H9 (cell line): ENCODE data around the gene FOXD4. TPM values are rescaled to one million over a fixed set of nuclear protein-coding genes. Genes with fewer than 3 reads are reported as not detected.
"Not testable (repeated sequence)": the region's sequence is repeated elsewhere in the genome, so short reads cannot be mapped to it uniquely, and the experiment has no call there.

ENCODE experiments used
- DNase-seq: peaks from one replicate; pipeline ENCODE4 v3.0.0-alpha.2; 2017
- H2AFZ ChIP-seq: one replicate; pipeline ENCODE4 v1.6.1; 2013; ENCODE audit warnings: mild to moderate bottlenecking, low read length, control low read depth, moderate library complexity
- H2AK5ac ChIP-seq: 2 replicates; pipeline ENCODE4 v1.6.1; 2013; ENCODE audit warnings: low read length, control low read depth, mixed read lengths; ENCODE audit not compliant: insufficient read length
- H2BK120ac ChIP-seq: one replicate; pipeline ENCODE4 v1.6.1; 2013; ENCODE audit warnings: low read depth, mild to moderate bottlenecking, low read length, control low read depth, inconsistent platforms; ENCODE audit not compliant: poor library complexity, severe bottlenecking
- H2BK12ac ChIP-seq: 2 replicates; pipeline ENCODE4 v1.6.1; 2013; ENCODE audit warnings: low read length, control low read depth, mixed read lengths, low read depth; ENCODE audit not compliant: insufficient read length
- H2BK15ac ChIP-seq: 2 replicates; pipeline ENCODE4 v1.6.1; 2013; ENCODE audit warnings: low read depth, low read length, control low read depth
- H2BK20ac ChIP-seq: one replicate; pipeline ENCODE4 v1.6.1; 2013; ENCODE audit warnings: low read depth, mild to moderate bottlenecking, low read length, control low read depth, inconsistent platforms; ENCODE audit not compliant: poor library complexity, severe bottlenecking
- H2BK5ac ChIP-seq: 2 replicates; pipeline ENCODE4 v1.6.1; 2013; ENCODE audit warnings: low read length, control low read depth, mixed read lengths; ENCODE audit not compliant: insufficient read length
- H3K14ac ChIP-seq: 2 replicates; pipeline ENCODE4 v1.6.1; 2013; ENCODE audit warnings: low read length, control low read depth; ENCODE audit not compliant: insufficient read depth
- H3K18ac ChIP-seq: 2 replicates; pipeline ENCODE4 v1.6.1; 2013; ENCODE audit warnings: low read depth, mild to moderate bottlenecking, mixed read lengths, low read length, control low read depth; ENCODE audit not compliant: insufficient read length
- H3K23ac ChIP-seq: 2 replicates; pipeline ENCODE4 v1.6.1; 2013; ENCODE audit warnings: low read length, control low read depth, mixed read lengths, low read depth; ENCODE audit not compliant: insufficient read length
- H3K23me2 ChIP-seq: 2 replicates; pipeline ENCODE4 v1.6.1; 2013; ENCODE audit warnings: low read depth, mild to moderate bottlenecking, mixed read lengths, low read length, control low read depth; ENCODE audit not compliant: insufficient read length, poor library complexity, severe bottlenecking
- H3K27ac ChIP-seq: 2 replicates; pipeline ENCODE4 v1.5.1; 2013; ENCODE audit warnings: low read length, control low read depth, mixed read lengths, low read depth; ENCODE audit not compliant: insufficient read length
- H3K27me3 ChIP-seq: 2 replicates; pipeline ENCODE4 v1.6.1; 2013; ENCODE audit warnings: low read length, control low read depth, inconsistent platforms; ENCODE audit not compliant: insufficient read depth
- H3K4ac ChIP-seq: 2 replicates; pipeline ENCODE4 v1.6.1; 2013; ENCODE audit warnings: low read depth, mild to moderate bottlenecking, control low read depth, inconsistent platforms, low read length, moderate library complexity
- H3K4me1 ChIP-seq: 2 replicates; pipeline ENCODE4 v1.6.1; 2013; ENCODE audit warnings: low read length, control low read depth, inconsistent platforms; ENCODE audit not compliant: insufficient read depth
- H3K4me2 ChIP-seq: 2 replicates; pipeline ENCODE4 v1.6.1; 2013; ENCODE audit warnings: low read length, control low read depth, mixed read lengths; ENCODE audit not compliant: insufficient read length, insufficient read depth
- H3K56ac ChIP-seq: 2 replicates; pipeline ENCODE4 v1.6.1; 2013; ENCODE audit warnings: low read depth, mild to moderate bottlenecking, mixed read lengths, low read length, control low read depth; ENCODE audit not compliant: insufficient read length
- H3K79me1 ChIP-seq: 2 replicates; pipeline ENCODE4 v1.6.1; 2013; ENCODE audit warnings: low read depth, mild to moderate bottlenecking, moderate library complexity, low read length, control low read depth, inconsistent platforms; ENCODE audit not compliant: insufficient read depth, poor library complexity, severe bottlenecking
- H3K79me2 ChIP-seq: 2 replicates; pipeline ENCODE4 v1.6.1; 2013; ENCODE audit warnings: low read length, control low read depth, inconsistent platforms; ENCODE audit not compliant: insufficient read depth
- H3K9ac ChIP-seq: 2 replicates; pipeline ENCODE4 v1.6.1; 2013; ENCODE audit warnings: low read length, control low read depth, mixed read lengths; ENCODE audit not compliant: insufficient read length; ENCODE audit errors: extremely low read depth
- H3K9me3 ChIP-seq: one replicate; pipeline ENCODE4 v1.6.1; 2013; ENCODE audit warnings: low read depth, low read length, inconsistent platforms; ENCODE audit not compliant: control insufficient read depth
- H3T11ph ChIP-seq: one replicate; pipeline ENCODE4 v1.6.1; 2013; ENCODE audit warnings: mild to moderate bottlenecking, low read length, control low read depth, inconsistent platforms
- H4K20me1 ChIP-seq: one replicate; pipeline ENCODE4 v1.6.1; 2013; ENCODE audit not compliant: control insufficient read depth, insufficient read length, insufficient read depth
- H4K5ac ChIP-seq: 2 replicates; pipeline ENCODE4 v1.6.1; 2013; ENCODE audit warnings: low read depth, mild to moderate bottlenecking, mixed read lengths, low read length, control low read depth; ENCODE audit not compliant: insufficient read length
- H4K8ac ChIP-seq: replicated peaks from 2 replicates; pipeline ENCODE4 v1.6.1; 2013; ENCODE audit warnings: low read length, control low read depth, mixed read lengths, low read depth; ENCODE audit not compliant: insufficient read length
- H4K91ac ChIP-seq: 2 replicates; pipeline ENCODE4 v1.6.1; 2013; ENCODE audit warnings: low read depth, mild to moderate bottlenecking, moderate library complexity, mixed read lengths, low read length, control low read depth; ENCODE audit not compliant: insufficient read length
- H3K27ac Mint-ChIP-seq, 3 experiments: 2 replicates in 2 of 3; 3 replicates in 1 of 3; pipeline ENCODE4 v1.8.0; 2020 to 2021; ENCODE audit warnings: mixed read lengths in 3 of 3, mild to moderate bottlenecking in 1 of 3, moderate library complexity in 1 of 3
- H3K27me3 Mint-ChIP-seq: 2 replicates; pipeline ENCODE4 v1.8.0; 2021; ENCODE audit warnings: low read depth, mild to moderate bottlenecking, moderate library complexity, mixed read lengths
- H3K36me3 Mint-ChIP-seq, 3 experiments: 2 replicates in 2 of 3; 3 replicates in 1 of 3; pipeline ENCODE4 v1.8.0; 2020 to 2021; ENCODE audit warnings: low read depth in 3 of 3, mixed read lengths in 3 of 3; ENCODE audit not compliant: insufficient read depth in 1 of 3
- H3K4me1 Mint-ChIP-seq, 2 experiments: 2 replicates each; pipeline ENCODE4 v1.8.0; 2020; ENCODE audit warnings: mixed read lengths in 2 of 2
- H3K4me3 Mint-ChIP-seq, 2 experiments: 2 replicates in 1 of 2; 3 replicates in 1 of 2; pipeline ENCODE4 v1.8.0; 2020 to 2021; ENCODE audit warnings: mild to moderate bottlenecking in 2 of 2, mixed read lengths in 2 of 2, moderate library complexity in 1 of 2
- H3K9me3 Mint-ChIP-seq, 2 experiments: 2 replicates in 1 of 2; 3 replicates in 1 of 2; pipeline ENCODE4 v1.8.0; 2020; ENCODE audit warnings: mild to moderate bottlenecking in 2 of 2, mixed read lengths in 2 of 2, moderate library complexity in 1 of 2
- WGBS: extraction: QIAGEN DNeasy Blood & Tissue Kit; methylation state at CpG from one replicate; pipeline ENCODE4 v1.1.7; 2013; ENCODE audit warnings: missing lambda C conversion rate, low lambda C conversion rate, mixed read lengths; ENCODE audit not compliant: insufficient read length; ENCODE audit errors: extremely low coverage; 5-methylcytosine and 5-hydroxymethylcytosine counted together
- total RNA-seq: library from RNA; stranded (reverse); gene quantifications from 2 replicates; pipeline ENCODE4 v1.2.1, GENCODE V29; 2021

The FOXD4 gene
- total RNA-seq, 1 experiment from 2014 or later: 0.20 TPM

- not testable (repeated sequence) for H3K79me1 ChIP-seq, H2BK120ac ChIP-seq, H3K23ac ChIP-seq, DNase-seq, H3K56ac ChIP-seq, H3K4me3 Mint-ChIP-seq, H3T11ph ChIP-seq, H3K79me2 ChIP-seq, H2AFZ ChIP-seq, H3K4me2 ChIP-seq, H3K23me2 ChIP-seq, H3K18ac ChIP-seq, H3K4me1 Mint-ChIP-seq, H3K14ac ChIP-seq, H2BK15ac ChIP-seq, H2AK5ac ChIP-seq, H2BK20ac ChIP-seq, H2BK12ac ChIP-seq, H3K27ac ChIP-seq, H3K4me1 ChIP-seq, H3K36me3 Mint-ChIP-seq, H4K8ac ChIP-seq, H4K91ac ChIP-seq, H3K9ac ChIP-seq, H3K9me3 ChIP-seq, H4K20me1 ChIP-seq, H3K27me3 ChIP-seq, H3K27ac Mint-ChIP-seq, H2BK5ac ChIP-seq, H4K5ac ChIP-seq, H3K4ac ChIP-seq, H3K9me3 Mint-ChIP-seq
- peaks cover 43% of the 10 kb centered on the region for H3K27me3 Mint-ChIP-seq
- WGBS: no CpG with 5 or more reads among the region's 3 CpGs
These were observed 41.8 kb downstream of the FOXD4 start for GRCh38 chr9:76389-76788.

GRCh38 chr9:73900-74525, 44.2 kb downstream of the FOXD4 start:
- H3K23ac ChIP-seq, H2BK12ac ChIP-seq, H3K9me3 Mint-ChIP-seq, H3K9ac ChIP-seq, H3K79me2 ChIP-seq, H3K14ac ChIP-seq, H2BK5ac ChIP-seq, H3K4me1 Mint-ChIP-seq, H3K4ac ChIP-seq, H3K56ac ChIP-seq, H3K9me3 ChIP-seq, H3K23me2 ChIP-seq, H2BK120ac ChIP-seq, H3K27ac ChIP-seq, H3T11ph ChIP-seq, H2BK15ac ChIP-seq, H3K4me1 ChIP-seq, H3K36me3 Mint-ChIP-seq, H3K27ac Mint-ChIP-seq, H2AFZ ChIP-seq, H4K5ac ChIP-seq, H3K79me1 ChIP-seq, H2BK20ac ChIP-seq, DNase-seq, H2AK5ac ChIP-seq, H4K91ac ChIP-seq, H4K8ac ChIP-seq, H3K18ac ChIP-seq, H4K20me1 ChIP-seq, H3K27me3 ChIP-seq: not testable (repeated sequence)
- Mint-ChIP-seq H3K27me3 (peaks cover 43% of the 10 kb centered on the region), H3K4me3 (peak overlapping the region; percentile 62 to 81)
- peak overlapping the region; percentile 46 for H3K4me2 ChIP-seq
- WGBS: no CpG with 5 or more reads among the region's 18 CpGs
